HEK293 (cell line): ENCODE results near the gene SIX2.

Experiments
- CTCF ChIA-PET: fragments of 350-600 bp; formaldehyde crosslinking; extraction: SDS; loops from one replicate; lab custom pipeline; 2021; ENCODE audit warnings: antibody characterized with exemption; lab: Yijun Ruan, JAX
- POLR2A ChIA-PET: fragments of 300-600 bp; formaldehyde crosslinking; extraction: SDS; loops from one replicate; lab custom pipeline; 2020; ENCODE audit warnings: antibody characterized with exemption, inconsistent platforms; lab: Yijun Ruan, JAX
- H3K27ac ChIP-seq: fragments of 200-500 bp; sonication (Bioruptor generic); 2 replicates; pipeline ENCODE4 v1.5.1; 2014; ENCODE audit warnings: low read depth, low read length, control low read depth, inconsistent platforms; ENCODE audit errors: extremely low read depth
- H3K36me3 ChIP-seq, 2 experiments: fragments of 200-500 bp in 1 of 2; sonication (Bioruptor generic) in 1 of 2; 1 replicate in 1 of 2; 2 replicates in 1 of 2; pipeline ENCODE4 v1.5.1; 2014 to 2017; ENCODE audit warnings: inconsistent platforms in 2 of 2, low read length in 2 of 2; ENCODE audit not compliant: control insufficient read depth in 2 of 2, insufficient read depth in 1 of 2
- H3K4me1 ChIP-seq: fragments of 200-500 bp; sonication (Bioruptor generic); 2 replicates; pipeline ENCODE4 v1.5.1; 2014; ENCODE audit warnings: mild to moderate bottlenecking, low read length, inconsistent platforms; ENCODE audit not compliant: control insufficient read depth, insufficient read depth
- H3K4me3 ChIP-seq: 2 replicates; pipeline ENCODE4 v1.5.1; 2011; ENCODE audit warnings: low read depth, mild to moderate bottlenecking, control low read depth, low read length, moderate library complexity
- H3K9me3 ChIP-seq: fragments of 200-500 bp; sonication (Bioruptor generic); 2 replicates; pipeline ENCODE4 v1.5.1; 2014; ENCODE audit warnings: low read depth, low read length, inconsistent platforms; ENCODE audit not compliant: control insufficient read depth, insufficient read depth
- IKZF3 ChIP-seq: fragments of 450-650 bp; IDR thresholded peaks from 2 replicates; pipeline ENCODE4 v1.5.0; 2018; ENCODE audit warnings: missing biosample characterization, mild to moderate bottlenecking, missing genetic modification characterization, moderate library complexity
- SP2 ChIP-seq: fragments of 450-650 bp; formaldehyde crosslinking; IDR thresholded peaks from 2 replicates; pipeline ENCODE4 v1.5.1; 2016; ENCODE audit warnings: missing biosample characterization, missing genetic modification characterization
- SP7 ChIP-seq: fragments of 450-650 bp; formaldehyde crosslinking; IDR thresholded peaks from 2 replicates; pipeline ENCODE4 v1.5.1; 2016; ENCODE audit warnings: missing biosample characterization, missing genetic modification characterization
- TRIM28 ChIP-seq: IDR thresholded peaks from 2 replicates; pipeline ENCODE4 v1.6.1; 2011; ENCODE audit warnings: low read length, control low read depth, borderline replicate concordance
- ZBTB21 ChIP-seq: fragments of 450-650 bp; formaldehyde crosslinking; IDR thresholded peaks from 2 replicates; pipeline ENCODE4 v1.5.1; 2017; ENCODE audit warnings: missing biosample characterization, missing genetic modification characterization
- ZFP3 ChIP-seq: fragments of 450-650 bp; formaldehyde crosslinking; IDR thresholded peaks from 2 replicates; pipeline ENCODE4 v1.5.1; 2016; ENCODE audit warnings: low read depth, missing biosample characterization, missing genetic modification characterization
- ZNF140 ChIP-seq: fragments of 450-650 bp; formaldehyde crosslinking; IDR thresholded peaks from 2 replicates; pipeline ENCODE4 v1.5.1; 2016; ENCODE audit warnings: missing biosample characterization, missing genetic modification characterization
- ZNF146 ChIP-seq: fragments of 450-650 bp; formaldehyde crosslinking; IDR thresholded peaks from 2 replicates; pipeline ENCODE4 v1.5.1; 2016; ENCODE audit warnings: missing biosample characterization, missing genetic modification characterization
- ZNF169 ChIP-seq: fragments of 450-650 bp; formaldehyde crosslinking; IDR thresholded peaks from 2 replicates; pipeline ENCODE4 v1.5.1; 2016; ENCODE audit warnings: missing biosample characterization, missing genetic modification characterization
- ZNF324 ChIP-seq: fragments of 450-650 bp; formaldehyde crosslinking; IDR thresholded peaks from 2 replicates; pipeline ENCODE4 v1.5.1; 2016; ENCODE audit warnings: missing biosample characterization, missing genetic modification characterization
- ZNF394 ChIP-seq: fragments of 450-650 bp; formaldehyde crosslinking; IDR thresholded peaks from 2 replicates; pipeline ENCODE4 v1.5.1; 2016; ENCODE audit warnings: missing biosample characterization, missing genetic modification characterization, mild to moderate bottlenecking, moderate library complexity, borderline replicate concordance
- ZNF530 ChIP-seq: fragments of 450-650 bp; formaldehyde crosslinking; IDR thresholded peaks from 2 replicates; pipeline ENCODE4 v1.5.1; 2016; ENCODE audit warnings: low read depth, missing biosample characterization, missing genetic modification characterization
- ZNF621 ChIP-seq: fragments of 450-650 bp; formaldehyde crosslinking; IDR thresholded peaks from 2 replicates; pipeline ENCODE4 v1.5.1; 2017; ENCODE audit warnings: missing biosample characterization, missing genetic modification characterization
- ZSCAN30 ChIP-seq: fragments of 450-650 bp; IDR thresholded peaks from 2 replicates; pipeline ENCODE4 v1.5.1; 2018; ENCODE audit warnings: missing biosample characterization, mild to moderate bottlenecking, missing genetic modification characterization, moderate library complexity
- ZXDB ChIP-seq: fragments of 450-650 bp; formaldehyde crosslinking; IDR thresholded peaks from 2 replicates; pipeline ENCODE4 v1.5.1; 2016; ENCODE audit warnings: missing biosample characterization, missing genetic modification characterization
- TF ChIP-seq, protein P1 (sequence below): fragments of 450-650 bp; formaldehyde crosslinking; IDR thresholded peaks from 2 replicates; pipeline ENCODE4 v1.5.1; 2017; ENCODE audit warnings: missing biosample characterization, missing genetic modification characterization
- TF ChIP-seq, protein P2 (sequence below): fragments of 450-650 bp; formaldehyde crosslinking; IDR thresholded peaks from 2 replicates; pipeline ENCODE4 v1.5.1; 2017; ENCODE audit warnings: missing biosample characterization, missing genetic modification characterization
- TF ChIP-seq, protein P3 (sequence below): fragments of 450-650 bp; formaldehyde crosslinking; IDR thresholded peaks from 2 replicates; pipeline ENCODE4 v1.5.1; 2016; ENCODE audit warnings: missing biosample characterization, missing genetic modification characterization
- TF ChIP-seq, protein P4 (sequence below): fragments of 450-650 bp; formaldehyde crosslinking; IDR thresholded peaks from 2 replicates; pipeline ENCODE4 v1.5.1; 2016; ENCODE audit warnings: missing biosample characterization, missing genetic modification characterization
- TF ChIP-seq, protein P5 (sequence below): fragments of 450-650 bp; formaldehyde crosslinking; IDR thresholded peaks from 2 replicates; pipeline ENCODE4 v1.5.1; 2016; ENCODE audit warnings: missing biosample characterization, missing genetic modification characterization
- TF ChIP-seq, protein P6 (sequence below): fragments of 450-650 bp; formaldehyde crosslinking; IDR thresholded peaks from 2 replicates; pipeline ENCODE4 v1.5.0; 2017; ENCODE audit warnings: missing biosample characterization, missing genetic modification characterization, borderline replicate concordance

The SIX2 gene

DNA sequence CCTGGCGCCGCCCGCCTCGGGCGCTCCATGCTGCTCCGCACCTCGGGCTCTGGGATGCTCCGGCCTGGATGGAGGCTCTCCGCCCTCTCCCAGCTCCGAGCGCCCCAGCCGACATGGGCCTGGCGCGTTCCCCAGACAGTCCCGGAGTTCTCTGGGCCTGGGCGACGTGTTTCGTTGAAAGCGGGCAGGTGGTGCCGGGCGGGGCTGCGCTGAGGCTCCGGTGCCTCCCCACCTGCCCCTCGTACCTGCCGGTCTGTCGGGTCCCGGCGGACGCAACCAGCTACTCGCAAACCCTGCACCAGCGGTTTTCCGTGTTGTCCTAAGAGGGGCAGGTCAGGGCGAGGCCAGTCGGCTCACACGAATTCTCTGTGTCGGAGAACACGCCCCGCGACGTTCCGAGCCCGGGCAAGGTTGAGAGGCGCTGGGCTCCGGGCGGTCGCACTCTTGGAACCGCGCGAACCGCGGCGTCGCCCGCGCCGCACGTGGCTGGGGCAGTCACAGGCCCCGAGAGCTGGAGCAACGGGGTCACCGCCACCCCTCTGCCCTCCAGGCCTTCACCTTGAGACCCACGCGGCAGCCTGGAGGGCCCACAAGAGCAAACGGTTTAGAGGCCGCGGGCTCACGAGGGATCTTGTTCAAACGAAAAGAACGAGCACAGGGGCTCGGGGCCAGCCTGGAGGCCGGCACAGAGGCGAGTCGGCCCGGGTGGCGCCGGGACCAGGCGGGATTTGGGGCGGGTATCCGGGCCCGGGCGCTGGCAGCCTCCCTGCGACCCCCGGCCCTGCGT lies 4.2 kb upstream of the SIX2 start:
- H3K4me1 ChIP-seq: peaks cover 2% of the 10 kb centered on the region; the same call in 1 of the 2 replicates
- no peaks in the 10 kb centered on the region for H3K36me3 ChIP-seq
- CTCF ChIA-PET: interaction anchor here (0.5 to 1.7 kb wide), 20 partner anchors 8 to 474 kb away, joined by 3 to 8 read pairs (median 4); no protein-coding TSS in a partner anchor
- POLR2A ChIA-PET: no interaction called here
- H3K4me3 ChIP-seq: peak overlapping the region; percentile 31
- no peak for TF ChIP-seq SP2 (tag by site-specific recombination)
- TF ChIP-seq ZNF140 (tag by site-specific recombination): no peak
- no peak for TF ChIP-seq ZBTB21 (tag by site-specific recombination)
- TF ChIP-seq, protein P1, sequence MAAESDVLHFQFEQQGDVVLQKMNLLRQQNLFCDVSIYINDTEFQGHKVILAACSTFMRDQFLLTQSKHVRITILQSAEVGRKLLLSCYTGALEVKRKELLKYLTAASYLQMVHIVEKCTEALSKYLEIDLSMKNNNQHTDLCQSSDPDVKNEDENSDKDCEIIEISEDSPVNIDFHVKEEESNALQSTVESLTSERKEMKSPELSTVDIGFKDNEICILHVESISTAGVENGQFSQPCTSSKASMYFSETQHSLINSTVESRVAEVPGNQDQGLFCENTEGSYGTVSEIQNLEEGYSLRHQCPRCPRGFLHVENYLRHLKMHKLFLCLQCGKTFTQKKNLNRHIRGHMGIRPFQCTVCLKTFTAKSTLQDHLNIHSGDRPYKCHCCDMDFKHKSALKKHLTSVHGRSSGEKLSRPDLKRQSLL (tag by site-specific recombination): no peak
- TF ChIP-seq, protein P2, sequence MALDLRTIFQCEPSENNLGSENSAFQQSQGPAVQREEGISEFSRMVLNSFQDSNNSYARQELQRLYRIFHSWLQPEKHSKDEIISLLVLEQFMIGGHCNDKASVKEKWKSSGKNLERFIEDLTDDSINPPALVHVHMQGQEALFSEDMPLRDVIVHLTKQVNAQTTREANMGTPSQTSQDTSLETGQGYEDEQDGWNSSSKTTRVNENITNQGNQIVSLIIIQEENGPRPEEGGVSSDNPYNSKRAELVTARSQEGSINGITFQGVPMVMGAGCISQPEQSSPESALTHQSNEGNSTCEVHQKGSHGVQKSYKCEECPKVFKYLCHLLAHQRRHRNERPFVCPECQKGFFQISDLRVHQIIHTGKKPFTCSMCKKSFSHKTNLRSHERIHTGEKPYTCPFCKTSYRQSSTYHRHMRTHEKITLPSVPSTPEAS (tag by site-specific recombination): no peak
- TF ChIP-seq ZNF324 (tag by site-specific recombination): no peak
- TF ChIP-seq ZNF169 (tag by site-specific recombination): no peak
- TF ChIP-seq, protein P3, sequence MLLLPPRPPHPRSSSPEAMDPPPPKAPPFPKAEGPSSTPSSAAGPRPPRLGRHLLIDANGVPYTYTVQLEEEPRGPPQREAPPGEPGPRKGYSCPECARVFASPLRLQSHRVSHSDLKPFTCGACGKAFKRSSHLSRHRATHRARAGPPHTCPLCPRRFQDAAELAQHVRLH: no peak
- TF ChIP-seq IKZF3 (tag by site-specific recombination): no peak
- TF ChIP-seq, protein P4, sequence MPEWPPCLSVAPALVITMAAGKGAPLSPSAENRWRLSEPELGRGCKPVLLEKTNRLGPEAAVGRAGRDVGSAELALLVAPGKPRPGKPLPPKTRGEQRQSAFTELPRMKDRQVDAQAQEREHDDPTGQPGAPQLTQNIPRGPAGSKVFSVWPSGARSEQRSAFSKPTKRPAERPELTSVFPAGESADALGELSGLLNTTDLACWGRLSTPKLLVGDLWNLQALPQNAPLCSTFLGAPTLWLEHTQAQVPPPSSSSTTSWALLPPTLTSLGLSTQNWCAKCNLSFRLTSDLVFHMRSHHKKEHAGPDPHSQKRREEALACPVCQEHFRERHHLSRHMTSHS: no peak
- TF ChIP-seq ZNF530 (tag by site-specific recombination): no peak
- TF ChIP-seq ZNF146 (tag by site-specific recombination): no peak
- H3K9me3 ChIP-seq: no peaks in the 10 kb centered on the region
- H3K27ac ChIP-seq: peak overlapping the region; percentile 52; the same call in 1 of the 2 replicates

DNA sequence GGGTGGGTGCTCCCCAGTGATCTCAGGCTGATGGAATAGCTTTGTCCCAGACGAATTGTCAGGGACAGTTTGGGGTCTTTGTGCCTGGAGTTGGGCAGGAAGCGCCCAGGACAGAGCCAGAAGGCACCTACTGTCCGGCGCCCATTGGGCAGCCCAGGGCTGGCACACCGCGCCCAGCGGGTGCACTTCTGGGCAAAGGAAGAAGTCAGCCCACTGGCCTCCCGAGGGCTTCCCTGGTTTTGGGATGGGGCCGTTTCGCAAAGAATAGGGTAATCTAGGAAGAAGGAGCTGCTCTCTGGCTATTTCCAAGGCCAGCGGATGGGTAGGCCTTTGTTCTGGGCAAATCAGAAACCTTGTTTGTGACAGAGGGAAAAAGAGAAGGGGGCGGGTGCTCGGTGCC lies 3.5 kb upstream of the SIX2 start:
- CTCF ChIA-PET: interaction anchor here (0.5 to 1.2 kb wide), 6 partner anchors 10 to 474 kb away, joined by 3 to 6 read pairs (median 3); no protein-coding TSS in a partner anchor
- TF ChIP-seq ZXDB: no peak
- TF ChIP-seq, protein P5, sequence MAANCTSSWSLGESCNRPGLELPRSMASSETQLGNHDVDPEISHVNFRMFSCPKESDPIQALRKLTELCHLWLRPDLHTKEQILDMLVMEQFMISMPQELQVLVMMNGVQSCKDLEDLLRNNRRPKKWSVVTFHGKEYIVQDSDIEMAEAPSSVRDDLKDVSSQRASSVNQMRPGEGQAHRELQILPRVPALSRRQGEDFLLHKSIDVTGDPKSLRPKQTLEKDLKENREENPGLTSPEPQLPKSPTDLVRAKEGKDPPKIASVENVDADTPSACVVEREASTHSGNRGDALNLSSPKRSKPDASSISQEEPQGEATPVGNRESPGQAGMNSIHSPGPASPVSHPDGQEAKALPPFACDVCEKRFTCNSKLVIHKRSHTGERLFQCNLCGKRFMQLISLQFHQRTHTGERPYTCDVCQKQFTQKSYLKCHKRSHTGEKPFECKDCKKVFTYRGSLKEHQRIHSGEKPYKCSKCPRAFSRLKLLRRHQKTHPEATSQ (tag by site-specific recombination): no peak
- no peak for TF ChIP-seq SP7
- no peak for TF ChIP-seq ZNF621
- no peak for TF ChIP-seq TRIM28
- no peak for TF ChIP-seq ZFP3 (tag by site-specific recombination)
- TF ChIP-seq, protein P6, sequence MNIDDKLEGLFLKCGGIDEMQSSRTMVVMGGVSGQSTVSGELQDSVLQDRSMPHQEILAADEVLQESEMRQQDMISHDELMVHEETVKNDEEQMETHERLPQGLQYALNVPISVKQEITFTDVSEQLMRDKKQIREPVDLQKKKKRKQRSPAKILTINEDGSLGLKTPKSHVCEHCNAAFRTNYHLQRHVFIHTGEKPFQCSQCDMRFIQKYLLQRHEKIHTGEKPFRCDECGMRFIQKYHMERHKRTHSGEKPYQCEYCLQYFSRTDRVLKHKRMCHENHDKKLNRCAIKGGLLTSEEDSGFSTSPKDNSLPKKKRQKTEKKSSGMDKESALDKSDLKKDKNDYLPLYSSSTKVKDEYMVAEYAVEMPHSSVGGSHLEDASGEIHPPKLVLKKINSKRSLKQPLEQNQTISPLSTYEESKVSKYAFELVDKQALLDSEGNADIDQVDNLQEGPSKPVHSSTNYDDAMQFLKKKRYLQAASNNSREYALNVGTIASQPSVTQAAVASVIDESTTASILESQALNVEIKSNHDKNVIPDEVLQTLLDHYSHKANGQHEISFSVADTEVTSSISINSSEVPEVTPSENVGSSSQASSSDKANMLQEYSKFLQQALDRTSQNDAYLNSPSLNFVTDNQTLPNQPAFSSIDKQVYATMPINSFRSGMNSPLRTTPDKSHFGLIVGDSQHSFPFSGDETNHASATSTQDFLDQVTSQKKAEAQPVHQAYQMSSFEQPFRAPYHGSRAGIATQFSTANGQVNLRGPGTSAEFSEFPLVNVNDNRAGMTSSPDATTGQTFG (tag by site-specific recombination): no peak
- no peak for TF ChIP-seq ZNF394
- no peak for TF ChIP-seq ZSCAN30
- no peak overlapping the region for H3K4me3 ChIP-seq
- POLR2A ChIA-PET: no interaction called here
- no peaks in the 10 kb centered on the region for H3K36me3 ChIP-seq
- peaks cover 2% of the 10 kb centered on the region; the same call in 1 of the 2 replicates for H3K4me1 ChIP-seq
- no peaks in the 10 kb centered on the region for H3K9me3 ChIP-seq
- H3K27ac ChIP-seq: no peak overlapping the region
